Fibroblast of the aortic adventitia (primary cell): ENCODE data around the gene IGFBPL1. TPM values are rescaled to one million over a fixed set of nuclear protein-coding genes. Genes with fewer than 3 reads are reported as not detected.
"Not testable (repeated sequence)": the region's sequence is repeated elsewhere in the genome, so short reads cannot be mapped to it uniquely, and the experiment has no call there.

ENCODE experiments used
- DNase-seq: peaks from one replicate; pipeline ENCODE4 v3.0.0-alpha.2; 2010; ENCODE audit warnings: low read depth
- H3K4me3 ChIP-seq: 2 replicates; pipeline ENCODE4 v1.5.1; 2011; ENCODE audit warnings: low read depth, mild to moderate bottlenecking, control low read depth, low read length, moderate library complexity
- CTCF ChIP-seq: IDR thresholded peaks from 2 replicates; pipeline ENCODE4 v1.5.1; 2011; ENCODE audit warnings: mild to moderate bottlenecking, low read length, control low read depth, inconsistent platforms; ENCODE audit not compliant: insufficient read depth
- total RNA-seq: library from RNA; depleted of rRNA; stranded (reverse); fragments of >200 nt; gene quantifications from 2 replicates; pipeline ENCODE4 v1.2.3, GENCODE V29; 2012; ENCODE audit warnings: low replicate concordance

The IGFBPL1 gene
- total RNA-seq = not detected in 2 replicates

GRCh38 chr9:38423973-38424843 lies at the start of gene IGFBPL1:
TSS of gene IGFBPL1 (minus strand) at chr9:38424454. CDS start at chr9:38424424, 30 bp downstream.
- no peak for DNase-seq
- peak within 1 kb of the TSS; percentile 25 for H3K4me3 ChIP-seq
- no peak for TF ChIP-seq CTCF

GRCh38 chr9:38472583-38473249 lies 48.5 kb upstream of the IGFBPL1 start:
- H3K4me3 ChIP-seq, DNase-seq: not testable (repeated sequence)

GRCh38 chr9:38467404-38467803 lies 43.1 kb upstream of the IGFBPL1 start:
- no peak overlapping the region for H3K4me3 ChIP-seq
- no peak for DNase-seq
- no peak for TF ChIP-seq CTCF

- no peak for DNase-seq
- H3K4me3 ChIP-seq = no peak overlapping the region
- TF ChIP-seq CTCF = no peak
Measured at GRCh38 chr9:38453835-38454234, 29.6 kb upstream of the IGFBPL1 start.

- H3K4me3 ChIP-seq = no peak overlapping the region
- DNase-seq = no peak
- TF ChIP-seq CTCF = no peak
Measured at GRCh38 chr9:38451162-38451561, 26.9 kb upstream of the IGFBPL1 start.

- no peak for DNase-seq
- TF ChIP-seq CTCF = no peak
- no peak overlapping the region for H3K4me3 ChIP-seq
Measured at GRCh38 chr9:38447703-38448102, 23.4 kb upstream of the IGFBPL1 start.

- H3K4me3 ChIP-seq = no peak overlapping the region
- DNase-seq = no peak
- no peak for TF ChIP-seq CTCF
Measured at GRCh38 chr9:38445154-38446043, 21.1 kb upstream of the IGFBPL1 start.
